Mesenteric fat pad (tissue), 1 donor: ENCODE results near the gene PDCD4. TPM values are rescaled to one million over a fixed set of nuclear protein-coding genes. Genes with fewer than 3 reads are reported as not detected.

Experiments
- DNase-seq: peaks from one replicate; pipeline ENCODE4 v3.0.0-alpha.2; 2020; ENCODE audit warnings: low spot score
- long read RNA-seq: library from polyadenylated mRNA; unstranded; transcript quantifications from one replicate; pipeline ENCODE4 v2.0.0, GENCODE V29; 2020
- total RNA-seq: library from RNA; stranded (reverse); fragmentation: NEBNext Ultra II Directional; extraction: Animal tissue kit (Norgen Biotek cat#: 25700); gene quantifications from one replicate; pipeline ENCODE4 v1.2.1, GENCODE V29; 2021
- donor health status: DM: yes; HTN: yes; CAD: no.

PDCD4 gene
- 146 TPM for total RNA-seq
- long read RNA-seq, transcript PDCD4-201 (12 exons, 3,602 nt) = major isoform, 191 of 267 reads
- long read RNA-seq, partial matches to known transcripts = 17 of 267 reads
- long read RNA-seq, other reads (novel, unspliced or antisense) = 55 of 267 reads

DNA sequence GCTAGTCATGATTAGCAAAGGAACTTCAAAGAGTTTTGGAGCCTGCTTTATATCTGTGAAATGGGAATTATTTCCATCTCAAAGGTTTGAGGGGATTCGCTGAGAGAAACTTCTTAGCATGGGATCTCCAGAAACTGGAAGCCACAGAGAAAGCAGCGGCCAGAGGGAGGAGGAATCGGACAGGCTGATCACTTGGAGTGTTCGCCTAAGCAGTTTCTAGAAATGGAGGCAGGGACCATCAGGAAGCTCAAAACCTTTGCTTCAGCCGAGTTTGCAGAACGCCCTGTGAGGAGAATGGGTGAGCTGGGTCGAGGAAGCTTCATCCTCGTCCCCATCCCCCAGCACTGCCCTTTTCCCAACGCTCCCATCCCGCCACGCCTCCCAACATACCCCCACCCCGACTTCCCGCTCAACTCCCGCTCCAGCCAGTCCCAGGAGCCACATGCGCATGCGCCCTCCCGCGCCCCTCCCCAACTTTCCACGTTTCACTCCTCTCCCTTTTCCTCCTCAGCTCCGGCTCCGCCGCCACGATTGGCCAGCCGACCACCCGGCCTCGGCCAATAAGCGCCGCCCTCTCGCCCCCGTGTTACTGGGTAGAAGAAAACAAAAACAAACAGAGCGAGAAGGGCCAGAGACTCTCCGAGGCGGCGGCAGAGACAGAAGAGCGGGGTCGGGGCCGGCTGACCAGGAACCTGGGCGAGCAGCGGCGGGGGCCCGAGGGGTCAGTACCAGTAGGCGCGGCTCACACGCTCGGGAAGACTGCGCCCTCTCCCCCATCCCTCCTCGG, at the start of gene PDCD4:
TSS of gene PDCD4 (plus strand) at position 631 of the 787 bp plus-strand sequence. CDS start 4,100 bp downstream, outside the sequence.
- peak; percentile 100 for DNase-seq

DNA sequence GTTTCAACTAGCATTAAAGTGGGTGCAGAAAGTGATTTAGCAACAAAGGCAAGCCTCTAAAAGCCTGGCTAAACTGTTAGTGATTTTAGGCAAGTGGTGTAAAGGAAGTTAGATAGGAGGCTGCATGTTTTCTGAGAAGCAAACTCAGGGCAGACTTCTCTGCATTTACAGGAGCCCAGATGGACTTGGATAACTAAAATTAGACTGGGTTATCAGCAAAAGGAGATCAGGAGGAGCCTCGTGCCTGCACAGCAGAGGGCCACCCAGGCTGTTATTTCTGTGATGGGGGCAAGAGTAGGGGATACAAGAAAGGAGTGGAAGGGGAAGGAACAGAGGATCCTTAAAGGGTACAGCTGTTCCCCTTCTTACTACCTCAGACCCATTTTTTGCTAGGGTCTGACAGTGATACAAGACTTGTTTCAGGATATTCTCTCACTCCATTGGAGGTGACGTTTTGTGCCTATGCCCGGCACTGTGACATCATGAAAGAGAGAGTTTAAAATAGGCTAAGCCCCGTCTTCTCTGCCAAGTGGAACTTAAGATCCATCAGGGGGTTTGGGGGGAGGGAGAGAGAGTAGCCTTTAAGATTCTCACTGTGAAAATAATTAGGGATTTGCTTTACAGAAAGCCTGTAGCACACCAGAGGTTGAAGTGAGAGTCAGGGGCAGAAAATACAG, 49.6 kb upstream of the PDCD4 start:
- no peak for DNase-seq

GRCh38 chr10:110822712-110823311, 48.9 kb upstream of the PDCD4 start:
- DNase-seq = no peak

GRCh38 chr10:110824152-110824441, 47.6 kb upstream of the PDCD4 start:
- no peak for DNase-seq

- DNase-seq = no peak
These were observed 47.1 kb upstream of the PDCD4 start for GRCh38 chr10:110824660-110825059.

GRCh38 chr10:110825508-110825907, 46.2 kb upstream of the PDCD4 start:
- no peak for DNase-seq

DNA sequence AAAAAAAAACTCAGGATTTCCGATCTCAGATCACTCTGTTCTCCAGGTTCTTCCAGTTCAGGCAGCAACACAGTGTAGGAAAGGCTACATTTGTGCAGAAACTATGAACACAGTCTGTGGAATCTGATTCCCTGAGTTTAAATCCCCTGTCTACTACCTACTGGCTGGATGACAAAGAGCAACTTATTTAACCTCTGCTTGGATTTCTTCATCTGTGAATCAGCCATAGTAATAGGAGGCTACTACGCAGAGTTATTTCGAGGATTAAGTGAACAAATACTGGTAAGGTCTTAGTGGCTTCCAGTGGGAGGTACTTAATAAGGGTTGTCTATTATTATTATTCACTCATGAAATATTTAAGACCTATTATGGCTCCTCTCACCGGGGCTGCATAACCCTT, 44.3 kb upstream of the PDCD4 start:
- no peak for DNase-seq

DNA sequence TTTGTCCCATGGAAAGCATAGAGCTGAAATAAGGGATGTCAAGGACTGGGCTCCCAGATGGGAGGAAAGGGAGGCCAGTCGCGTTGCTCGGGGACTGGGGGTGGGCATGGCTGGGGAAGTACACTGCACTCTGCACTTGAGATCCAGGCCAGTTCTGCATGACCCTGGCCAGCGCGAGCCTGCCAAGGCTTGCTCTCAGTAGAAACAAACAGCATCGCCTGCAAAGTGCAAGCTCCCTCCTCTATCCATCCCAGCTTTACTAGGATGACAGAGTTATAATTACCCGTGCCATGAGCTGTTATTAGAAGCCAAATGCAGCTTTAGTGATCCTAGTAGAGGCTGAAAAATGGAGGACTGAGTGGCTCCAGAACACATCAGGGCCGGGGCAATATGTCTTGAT, 43.9 kb upstream of the PDCD4 start:
- DNase-seq = no peak

DNA sequence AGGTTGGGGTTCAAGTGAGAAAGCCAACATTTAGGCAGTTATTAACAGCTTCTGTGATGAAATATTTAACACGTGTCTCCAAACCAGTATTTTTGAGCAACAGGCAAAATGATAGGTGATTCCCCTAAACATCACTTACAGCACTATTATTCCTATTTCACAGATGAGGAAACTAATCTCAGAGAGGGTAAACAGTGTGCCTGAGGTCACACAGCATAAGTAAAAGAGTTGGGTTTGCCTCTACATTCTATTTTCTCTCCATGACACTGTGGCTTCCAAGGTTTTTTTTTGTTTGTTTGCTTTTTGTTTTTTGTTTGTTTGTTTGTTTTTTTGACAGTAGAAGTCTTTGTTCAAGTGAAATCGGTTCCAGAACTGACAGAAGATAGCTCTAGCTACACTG, 43.2 kb upstream of the PDCD4 start:
- DNase-seq = no peak

DNA sequence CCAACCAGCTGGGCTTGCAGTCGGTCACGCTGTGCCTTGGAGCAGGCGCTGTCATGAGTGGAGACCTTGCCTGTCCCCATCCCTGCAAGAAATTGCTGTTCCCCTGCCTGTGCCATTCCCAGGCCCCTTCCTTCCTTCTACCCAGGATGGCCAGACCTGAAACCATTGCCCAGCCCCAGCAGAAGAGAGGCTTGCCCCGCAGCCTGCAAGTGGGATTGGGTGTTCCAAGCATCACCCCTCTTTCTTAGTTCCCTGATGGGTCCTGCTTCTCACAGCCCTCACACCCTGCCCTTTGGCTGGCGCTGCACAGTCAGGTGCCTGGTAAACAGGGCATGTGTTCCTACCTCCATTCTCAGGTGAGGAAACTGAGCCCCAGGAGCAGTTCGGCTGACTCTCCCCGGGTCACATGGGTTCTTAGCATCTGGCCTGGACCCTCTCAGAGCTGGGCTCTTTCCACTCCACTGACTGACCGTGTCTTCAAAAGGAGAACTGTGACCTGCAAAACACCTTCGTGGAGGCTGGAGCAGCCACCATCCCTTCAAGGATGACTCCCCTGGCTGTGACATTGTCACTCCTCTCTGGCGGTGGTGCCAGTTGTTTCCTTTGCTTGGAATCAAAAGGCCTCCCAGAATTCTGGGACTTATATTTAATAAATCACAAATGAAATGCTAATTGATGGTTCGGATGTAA, 41.9 kb upstream of the PDCD4 start:
- DNase-seq = no peak

- no peak for DNase-seq
These were observed 38.3 kb upstream of the PDCD4 start for GRCh38 chr10:110833234-110833940.

DNA sequence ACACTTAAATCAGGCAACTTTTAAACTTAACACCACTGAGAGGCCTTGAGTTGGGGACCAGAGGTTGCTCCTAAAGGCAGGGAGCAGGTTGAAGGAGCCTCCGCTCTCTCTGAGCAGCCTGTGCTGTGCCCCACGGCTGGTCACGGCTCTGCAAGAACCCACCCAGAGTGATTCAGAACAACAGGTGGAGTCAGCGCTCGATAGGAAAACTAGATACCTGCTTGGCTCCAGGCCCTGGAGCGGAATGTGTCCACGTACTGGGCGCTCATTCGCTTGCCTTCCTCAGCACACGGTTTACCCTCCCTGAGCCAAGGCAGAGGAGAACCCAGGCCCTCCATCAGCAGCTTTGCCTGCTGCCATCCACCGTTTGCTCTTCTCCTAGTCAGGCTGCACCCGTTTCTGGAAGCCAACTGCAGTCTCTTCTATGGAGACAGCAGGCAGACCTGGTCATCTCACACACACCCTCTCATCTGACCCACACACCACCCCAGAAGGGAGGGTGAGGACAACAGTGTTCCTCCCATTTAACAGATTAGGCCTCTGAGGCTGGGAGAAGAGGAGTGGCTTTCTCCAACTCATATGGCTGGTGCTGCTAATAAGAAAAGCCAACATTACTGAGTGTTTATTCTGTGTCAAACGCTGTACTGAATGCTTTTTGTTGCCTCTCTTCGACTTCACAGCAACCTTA, 37.6 kb upstream of the PDCD4 start:
- DNase-seq = no peak

DNA sequence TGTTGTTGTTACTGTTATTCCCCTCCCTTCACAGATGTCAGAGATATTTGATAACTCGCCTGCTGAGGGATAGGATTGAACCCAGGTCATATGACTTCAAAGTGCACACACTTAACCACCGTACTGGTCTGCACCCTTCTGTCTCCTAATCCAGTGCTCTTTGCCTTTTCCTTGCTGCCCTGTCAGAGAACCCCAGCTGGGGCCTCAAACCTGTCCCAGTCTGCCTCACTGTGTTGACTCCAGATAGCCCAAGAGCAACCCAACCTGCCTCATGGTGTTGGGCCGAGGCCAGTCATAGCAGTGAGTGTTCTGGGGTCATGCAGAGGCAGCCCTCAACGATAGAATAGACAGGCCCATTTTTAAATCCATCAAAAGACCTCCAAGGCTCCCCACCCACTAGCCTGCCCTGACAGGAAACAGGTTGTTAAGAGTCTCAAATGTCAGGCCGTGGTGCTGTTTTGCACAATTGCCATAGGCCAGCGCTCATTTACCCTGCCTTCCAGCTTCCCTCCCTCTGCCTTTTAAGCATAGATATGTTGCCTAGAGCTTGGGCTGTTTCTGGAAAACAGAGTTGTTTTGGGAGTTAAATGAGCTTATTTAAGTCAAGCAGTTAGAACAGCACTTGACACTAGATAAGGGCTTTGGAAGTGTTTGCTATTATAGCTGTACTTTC, 37.0 kb upstream of the PDCD4 start:
- no peak for DNase-seq

DNA sequence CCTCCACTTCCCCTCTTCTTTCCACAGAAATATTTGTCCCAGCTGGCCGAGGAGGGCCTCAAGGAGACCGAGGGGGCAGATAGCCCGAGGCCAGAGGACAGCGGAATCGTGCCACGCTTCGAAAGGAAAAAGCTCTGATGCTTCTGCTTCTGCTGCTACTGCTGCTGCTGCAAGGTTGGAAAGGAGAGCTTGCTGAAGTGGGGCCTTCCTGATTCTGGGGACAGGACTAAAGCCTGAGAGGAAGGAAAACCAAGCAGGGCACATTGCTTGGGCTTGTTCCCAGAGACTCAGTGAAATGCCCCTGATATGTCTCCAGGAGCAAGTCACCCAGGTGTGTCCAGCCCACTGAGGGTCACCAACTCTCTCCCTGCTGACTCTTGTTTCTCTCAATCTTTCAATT, 35.9 kb upstream of the PDCD4 start:
- no peak for DNase-seq

- no peak for DNase-seq
These were observed 35.0 kb upstream of the PDCD4 start for GRCh38 chr10:110836706-110837105.

GRCh38 chr10:110837418-110838171, 34.1 kb upstream of the PDCD4 start:
- no peak for DNase-seq

GRCh38 chr10:110840225-110840922, 31.4 kb upstream of the PDCD4 start:
- DNase-seq = no peak

- no peak for DNase-seq
These were observed 30.8 kb upstream of the PDCD4 start for GRCh38 chr10:110840923-110841428.
